CD4-positive, CD25-positive, alpha-beta regulatory T cell (primary cell): Measurements from ENCODE around the gene SPEM1. TPM values are rescaled to one million over a fixed set of nuclear protein-coding genes. Genes with fewer than 3 reads are reported as not detected.

Experiments used
- ATAC-seq, 2 donors: fragments of 150-1000 bp; cut with Tn5 transposase; one replicate each; pipeline ENCODE4 v1.10.0; 2021; ENCODE audit warnings: low read depth in 2 of 2, moderate number of reproducible peaks in 2 of 2, moderate library complexity in 1 of 2
- DNase-seq, 3 donors: peaks; one replicate each; pipeline versions ENCODE4 v3.0.0 to v3.0.0-alpha.2; 2012 to 2022; ENCODE audit warnings: mixed read lengths in 1 of 3
- H3K27ac ChIP-seq: one replicate; pipeline ENCODE4 v1.7.0; 2013; ENCODE audit warnings: mild to moderate bottlenecking, low read length; ENCODE audit not compliant: insufficient read depth, poor library complexity, severe bottlenecking
- H3K27me3 ChIP-seq: one replicate; pipeline ENCODE4 v1.7.0; 2013; ENCODE audit warnings: low read length; ENCODE audit not compliant: control insufficient read depth, insufficient read depth
- H3K36me3 ChIP-seq: one replicate; pipeline ENCODE4 v1.7.0; 2013; ENCODE audit warnings: mild to moderate bottlenecking, low read length, moderate library complexity; ENCODE audit not compliant: control insufficient read depth, insufficient read depth
- H3K4me1 ChIP-seq: 2 replicates; pipeline ENCODE4 v1.7.0; 2013; ENCODE audit warnings: mild to moderate bottlenecking, low read length; ENCODE audit not compliant: insufficient read depth, control insufficient read depth, poor library complexity, severe bottlenecking
- H3K4me3 ChIP-seq: one replicate; pipeline ENCODE4 v1.7.0; 2013; ENCODE audit warnings: low read depth, mild to moderate bottlenecking, low read length, moderate library complexity
- H3K9me3 ChIP-seq, 2 experiments: 1 replicate in 1 of 2; 2 replicates in 1 of 2; pipeline ENCODE4 v1.7.0; 2013; ENCODE audit warnings: low read length in 2 of 2, mild to moderate bottlenecking in 1 of 2, moderate library complexity in 1 of 2; ENCODE audit not compliant: control insufficient read depth in 2 of 2
- H3K27ac Mint-ChIP-seq, 3 donors: one replicate each; pipeline ENCODE4 v1.8.0; 2020 to 2022; ENCODE audit warnings: mild to moderate bottlenecking in 3 of 3, mixed read lengths in 3 of 3, moderate library complexity in 2 of 3
- H3K27me3 Mint-ChIP-seq: one replicate; pipeline ENCODE4 v1.8.0; 2022; ENCODE audit warnings: mild to moderate bottlenecking, mixed read lengths
- H3K36me3 Mint-ChIP-seq: one replicate; pipeline ENCODE4 v1.8.0; 2020; ENCODE audit warnings: mixed read lengths
- H3K4me1 Mint-ChIP-seq, 4 donors: one replicate each; pipeline ENCODE4 v1.8.0; 2020 to 2022; ENCODE audit warnings: mixed read lengths in 4 of 4, mild to moderate bottlenecking in 1 of 4
- H3K4me3 Mint-ChIP-seq, 4 donors: one replicate each; pipeline ENCODE4 v1.8.0; 2020 to 2022; ENCODE audit warnings: mild to moderate bottlenecking in 4 of 4, mixed read lengths in 4 of 4, moderate library complexity in 3 of 4
- H3K9me3 Mint-ChIP-seq, 7 donors: one replicate each; pipeline ENCODE4 v1.8.0; 2020 to 2022; ENCODE audit warnings: mixed read lengths in 7 of 7, mild to moderate bottlenecking in 3 of 7, moderate library complexity in 2 of 7
- polyA plus RNA-seq, 4 donors: library from polyadenylated mRNA; unstranded; fragments of 300-500 nt; fragmentation: Illumina TruSeq; gene quantifications; one replicate each; pipeline ENCODE4 v1.2.3, GENCODE V29; 2021
- total RNA-seq: library from RNA; stranded (reverse); gene quantifications from one replicate; pipeline ENCODE4 v1.2.3, GENCODE V29; 2022

The SPEM1 gene
- total and polyA plus RNA-seq, 5 donors from 2014 or later, result not detected

GRCh38 chr17:7403727-7403976 is 16.5 kb upstream of the SPEM1 start:
- H3K27me3 Mint-ChIP-seq, result peaks cover 12% of the 10 kb centered on the region
- ATAC-seq, result no peak

GRCh38 chr17:7403977-7404736 is 16.0 kb upstream of the SPEM1 start, which contains the start of gene TMEM256:
TMEM256 (minus strand) TSS chr17:7404097; CDS start chr17:7404084, 13 bp downstream.
- H3K36me3 Mint-ChIP-seq, result no peaks in the 10 kb centered on the region
- peaks cover 23% of the 10 kb centered on the region for H3K4me1 ChIP-seq

More at GRCh38 chr17:7403727-7403976, 16.5 kb upstream of the SPEM1 start:
- Histone ChIP-seq H3K4me3 (peak overlapping the region; percentile 43), H3K4me1 (peaks cover 22% of the 10 kb centered on the region), H3K9me3 (no peaks in the 10 kb centered on the region), H3K27me3 (no peaks in the 10 kb centered on the region), H3K27ac (peak overlapping the region; percentile 81), H3K36me3 (no peaks in the 10 kb centered on the region)
- H3K4me3 Mint-ChIP-seq, result peak overlapping the region; percentile 93 to 97 (median 96)
- H3K36me3 Mint-ChIP-seq, result no peaks in the 10 kb centered on the region
- H3K27ac Mint-ChIP-seq, result peak overlapping the region; percentile 79 to 98 (median 94)
- H3K4me1 Mint-ChIP-seq, result peaks cover 0 to 30% (median 9%) of the 10 kb centered on the region in 4 donors
- no peaks in the 10 kb centered on the region for H3K9me3 Mint-ChIP-seq
- DNase-seq, result no peak

GRCh38 chr17:7404737-7405349 is 15.3 kb upstream of the SPEM1 start:
- ATAC-seq (peak; percentile 26 to 33), DNase-seq (peak in 1 of 3 donors; percentile 68)
- H3K9me3 ChIP-seq, result no peaks in the 10 kb centered on the region
- H3K27ac ChIP-seq, result peak overlapping the region; percentile 81
- peak overlapping the region; percentile 48 for H3K4me3 ChIP-seq
- no peaks in the 10 kb centered on the region for H3K27me3 ChIP-seq
- Mint-ChIP-seq H3K4me3 (peak overlapping the region; percentile 93 to 97 (median 96)), H3K36me3 (no peaks in the 10 kb centered on the region), H3K27ac (peak overlapping the region; percentile 32 to 98 (median 94)), H3K27me3 (peaks cover 12% of the 10 kb centered on the region), H3K9me3 (no peaks in the 10 kb centered on the region), H3K4me1 (peaks cover 0 to 32% (median 13%) of the 10 kb centered on the region in 4 donors)
- H3K4me1 ChIP-seq, result peaks cover 23% of the 10 kb centered on the region
- no peaks in the 10 kb centered on the region for H3K36me3 ChIP-seq

More at GRCh38 chr17:7403977-7404736, 16.0 kb upstream of the SPEM1 start, which contains the start of gene TMEM256:
- H3K4me3 ChIP-seq, result peak within 1 kb of the TSS; percentile 48
- ATAC-seq, result peak; percentile 91 to 93
- H3K9me3 ChIP-seq, result no peaks in the 10 kb centered on the region
- peak; percentile 94 to 99 (median 95) for DNase-seq
- Mint-ChIP-seq H3K4me3 (peak within 1 kb of the TSS; percentile 93 to 97 (median 96)), H3K27me3 (peaks cover 12% of the 10 kb centered on the region), H3K27ac (peak within 1 kb of the TSS; percentile 79 to 98 (median 94)), H3K9me3 (no peaks in the 10 kb centered on the region), H3K4me1 (peaks cover 0 to 31% (median 10%) of the 10 kb centered on the region in 4 donors)
- no peaks in the 10 kb centered on the region for H3K27me3 ChIP-seq
- peak within 1 kb of the TSS; percentile 81 for H3K27ac ChIP-seq
- H3K36me3 ChIP-seq, result no peaks in the 10 kb centered on the region

- H3K27ac Mint-ChIP-seq, result peak overlapping the region; percentile 32 to 82 (median 54)
- peak overlapping the region; percentile 81 to 90 (median 84) for H3K4me3 Mint-ChIP-seq
- no peak overlapping the region for H3K4me3 ChIP-seq
Observed at GRCh38 chr17:7405350-7406234, 14.5 kb upstream of the SPEM1 start.

GRCh38 chr17:7406235-7406825 is 13.8 kb upstream of the SPEM1 start:
- Mint-ChIP-seq H3K27ac (peak overlapping the region in 1 of 3 donors; percentile 54), H3K9me3 (no peaks in the 10 kb centered on the region), H3K27me3 (peaks cover 12% of the 10 kb centered on the region), H3K36me3 (no peaks in the 10 kb centered on the region), H3K4me3 (peak overlapping the region; percentile 80 to 90 (median 84)), H3K4me1 (peaks cover 0 to 32% (median 15%) of the 10 kb centered on the region in 4 donors)
- H3K4me1 ChIP-seq, result peaks cover 23% of the 10 kb centered on the region
- ATAC-seq, result no peak
- no peak overlapping the region for H3K4me3 ChIP-seq
- H3K9me3 ChIP-seq, result no peaks in the 10 kb centered on the region
- H3K36me3 ChIP-seq, result no peaks in the 10 kb centered on the region
- no peaks in the 10 kb centered on the region for H3K27me3 ChIP-seq
- DNase-seq, result no peak
- no peak overlapping the region for H3K27ac ChIP-seq

More at GRCh38 chr17:7405350-7406234, 14.5 kb upstream of the SPEM1 start:
- no peaks in the 10 kb centered on the region for H3K27me3 ChIP-seq
- Mint-ChIP-seq H3K36me3 (no peaks in the 10 kb centered on the region), H3K27me3 (peaks cover 12% of the 10 kb centered on the region), H3K4me1 (peaks cover 0 to 32% (median 15%) of the 10 kb centered on the region in 4 donors), H3K9me3 (no peaks in the 10 kb centered on the region)
- ATAC-seq, result no peak
- no peak for DNase-seq
- H3K4me1 ChIP-seq, result peaks cover 23% of the 10 kb centered on the region
- no peak overlapping the region for H3K27ac ChIP-seq
- no peaks in the 10 kb centered on the region for H3K9me3 ChIP-seq
- no peaks in the 10 kb centered on the region for H3K36me3 ChIP-seq

- Mint-ChIP-seq H3K27ac (no peak overlapping the region), H3K4me3 (peak overlapping the region in 3 of 4 donors; percentile 41 to 88 (median 70)), H3K9me3 (no peaks in the 10 kb centered on the region), H3K27me3 (peaks cover 12% of the 10 kb centered on the region), H3K4me1 (peaks cover 0 to 29% (median 13%) of the 10 kb centered on the region in 4 donors), H3K36me3 (no peaks in the 10 kb centered on the region)
- Histone ChIP-seq H3K4me1 (peaks cover 23% of the 10 kb centered on the region), H3K27ac (no peak overlapping the region), H3K36me3 (no peaks in the 10 kb centered on the region), H3K4me3 (no peak overlapping the region), H3K27me3 (no peaks in the 10 kb centered on the region), H3K9me3 (no peaks in the 10 kb centered on the region)
- DNase-seq, result no peak
- no peak for ATAC-seq
Observed at GRCh38 chr17:7407082-7407481, 13.0 kb upstream of the SPEM1 start.
